ENCODE data around the gene NOTO. TPM values are rescaled to one million over a fixed set of nuclear protein-coding genes. Genes with fewer than 3 reads are reported as not detected.

NOTO gene
- total RNA-seq, 4 donors from 2014 or later: not detected

- peaks cover 0 to 27% (median 16%) of the 10 kb centered on the region in 4 donors for H3K4me1 ChIP-seq
- WGBS, 2 donors: 5 to 6% methylated on average over 30 to 31 of the region's 31 CpGs
- no peaks in the 10 kb centered on the region for H3K36me3 ChIP-seq
- H3K4me3 ChIP-seq: peak overlapping the region; percentile 49 to 68 (median 55)
- TF ChIP-seq POLR2A (IDR thresholded peaks at IDR 0.05): no peak
- TF ChIP-seq EP300 (IDR thresholded peaks at IDR 0.05): no peak
- TF ChIP-seq CTCF (IDR thresholded peaks at IDR 0.05): no peak
- H3K27ac ChIP-seq: peak overlapping the region in 3 of 4 donors; percentile 55 to 92 (median 84)
- no peaks in the 10 kb centered on the region for H3K9me3 ChIP-seq
- peaks cover 0 to 29% of the 10 kb centered on the region in 2 donors for H3K27me3 ChIP-seq
- DNase-seq (ENCODE audit: low spot score in 2 of 2): no peak
Observed at GRCh38 chr2:73176205-73176880, 26.0 kb upstream of the NOTO start.

- WGBS, 2 donors: 1 to 2% methylated on average over 38 to 54 of the region's 56 CpGs
- peaks cover 0 to 29% of the 10 kb centered on the region in 2 donors for H3K27me3 ChIP-seq
- peak; percentile 86 to 93 for DNase-seq (ENCODE audit: low spot score in 2 of 2)
Observed at GRCh38 chr2:73176881-73177644, 25.3 kb upstream of the NOTO start.

GRCh38 chr2:73177645-73178255 is 24.6 kb upstream of the NOTO start:
- Histone ChIP-seq H3K4me1 (peaks cover 0 to 27% (median 16%) of the 10 kb centered on the region in 4 donors), H3K36me3 (no peaks in the 10 kb centered on the region), H3K4me3 (peak overlapping the region in 3 of 4 donors; percentile 49 to 68 (median 51)), H3K9me3 (no peaks in the 10 kb centered on the region), H3K27me3 (peaks cover 0 to 29% of the 10 kb centered on the region in 2 donors), H3K27ac (peak overlapping the region in 1 of 4 donors; percentile 92)
- no peak for TF ChIP-seq POLR2A (IDR thresholded peaks at IDR 0.05)
- TF ChIP-seq CTCF (IDR thresholded peaks at IDR 0.05): no peak
- no peak for TF ChIP-seq EP300 (IDR thresholded peaks at IDR 0.05)
- DNase-seq (ENCODE audit: low spot score in 2 of 2): no peak
- 6 to 20% methylated on average over 8 to 10 of the region's 12 CpGs for WGBS, 2 donors

More at GRCh38 chr2:73176881-73177644, 25.3 kb upstream of the NOTO start:
- Histone ChIP-seq H3K36me3 (no peaks in the 10 kb centered on the region), H3K4me1 (peaks cover 0 to 27% (median 16%) of the 10 kb centered on the region in 4 donors), H3K27ac (peak overlapping the region; percentile 43 to 92 (median 70)), H3K9me3 (no peaks in the 10 kb centered on the region), H3K4me3 (peak overlapping the region; percentile 49 to 68 (median 55))
- TF ChIP-seq POLR2A (IDR thresholded peaks at IDR 0.05) (peak in 1 of 2 donors; percentile 17), EP300 (IDR thresholded peaks at IDR 0.05) (peak in 1 of 2 donors; percentile 42), CTCF (IDR thresholded peaks at IDR 0.05) (peak; percentile 98 to 99 (median 99))

- Histone ChIP-seq H3K27me3 (peaks cover 0 to 21% of the 10 kb centered on the region in 2 donors), H3K9me3 (peaks cover 0 to 12% (median 0%) of the 10 kb centered on the region in 4 donors), H3K27ac (no peak overlapping the region), H3K4me1 (no peaks in the 10 kb centered on the region), H3K36me3 (no peaks in the 10 kb centered on the region), H3K4me3 (no peak overlapping the region)
- 82 to 87% methylated on average over 2 of the region's 2 CpGs for WGBS, 2 donors
- no peak for DNase-seq (ENCODE audit: low spot score in 2 of 2)
- TF ChIP-seq EP300 (IDR thresholded peaks at IDR 0.05) (no peak), POLR2A (IDR thresholded peaks at IDR 0.05) (no peak), CTCF (IDR thresholded peaks at IDR 0.05) (no peak)
Observed at GRCh38 chr2:73185965-73186364, 16.4 kb upstream of the NOTO start.
